ENCODE results near the gene KLF17. TPM values are rescaled to one million over a fixed set of nuclear protein-coding genes. Genes with fewer than 3 reads are reported as not detected.

KLF17 gene
- total and polyA plus RNA-seq, 2 donors from 2014 or later, result not detected

DNA sequence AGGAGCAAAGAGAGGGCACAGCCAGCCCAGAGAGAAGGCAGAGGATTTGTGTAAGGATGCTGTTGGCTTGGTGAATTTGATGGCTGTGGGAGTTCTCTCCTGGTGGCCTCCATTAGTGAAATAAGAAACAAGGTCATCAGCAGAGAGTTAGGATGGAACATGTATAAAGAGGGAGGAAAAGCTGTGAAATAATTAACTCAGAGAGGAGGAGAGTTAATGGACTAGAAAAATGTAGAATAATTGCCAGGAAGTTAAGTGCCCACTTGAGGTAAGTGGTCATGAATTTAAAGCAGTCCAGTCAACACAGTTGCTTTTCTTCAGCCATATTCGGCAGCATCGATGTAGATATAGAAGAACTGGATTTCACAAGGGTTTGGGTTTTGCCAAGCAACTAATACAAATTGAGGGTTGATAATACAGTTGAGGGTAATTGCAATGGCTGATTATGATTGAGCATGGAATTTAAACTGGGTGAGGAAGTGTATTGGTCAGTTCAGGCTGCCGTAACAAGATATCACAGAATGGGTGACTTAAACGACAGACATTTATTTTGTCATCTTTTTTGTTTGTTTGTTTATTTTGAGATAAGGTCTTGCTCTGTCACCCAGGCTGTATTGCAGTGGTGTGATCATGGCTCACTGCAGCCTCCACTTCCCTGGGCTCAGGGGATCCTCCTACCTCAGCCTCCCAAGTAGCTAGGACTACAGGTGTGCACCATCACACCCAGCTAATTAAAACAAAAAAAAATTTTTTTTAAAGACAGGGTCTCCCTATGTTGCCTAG, 31.7 kb upstream of the KLF17 start:
- intact Hi-C loops (cut with DNase I), result no loop called here
- no peak overlapping the region for H3K9ac ChIP-seq (ENCODE audit: low read length in 3 of 3)
- no peaks in the 10 kb centered on the region for H3K36me3 ChIP-seq (ENCODE audit: control insufficient read depth in 2 of 3, insufficient read depth in 3 of 3, low read length in 3 of 3)
- no peaks in the 10 kb centered on the region for H3K9me3 ChIP-seq (ENCODE audit: control insufficient read depth in 2 of 3, insufficient read depth in 1 of 3, low read length in 3 of 3)
- no peak overlapping the region for H3K27ac ChIP-seq (ENCODE audit: low read depth in 2 of 2, low read length in 2 of 2)
- H3K4me1 ChIP-seq (ENCODE audit: control insufficient read depth in 2 of 3, insufficient read depth in 2 of 3, low read depth in 1 of 3, low read length in 3 of 3), result no peaks in the 10 kb centered on the region
- no peaks in the 10 kb centered on the region for H3K27me3 ChIP-seq (ENCODE audit: control insufficient read depth, insufficient read depth, low read length)
- H3K4me3 ChIP-seq (ENCODE audit: low read length in 3 of 3), result no peak overlapping the region
- no peak for TF ChIP-seq CTCF (IDR thresholded peaks at IDR 0.05; ENCODE audit: borderline replicate concordance, extremely low read depth, insufficient read depth)
- DNase-seq (peak in 3 of 5 donors; percentile 28 to 83 (median 81)), FAIRE-seq (no peak)

GRCh38 chr1:44089371-44090048, 29.1 kb upstream of the KLF17 start:
- FAIRE-seq, result no peak
- no peaks in the 10 kb centered on the region for H3K4me1 ChIP-seq (ENCODE audit: control insufficient read depth in 2 of 3, insufficient read depth in 2 of 3, low read depth in 1 of 3, low read length in 3 of 3)
- intact Hi-C loops (cut with DNase I), result no loop called here
- H3K9me3 ChIP-seq (ENCODE audit: control insufficient read depth in 2 of 3, insufficient read depth in 1 of 3, low read length in 3 of 3), result peaks cover 0 to 4% (median 0%) of the 10 kb centered on the region in 3 donors
- H3K27me3 ChIP-seq (ENCODE audit: control insufficient read depth, insufficient read depth, low read length), result no peaks in the 10 kb centered on the region
- H3K27ac ChIP-seq (ENCODE audit: low read depth in 2 of 2, low read length in 2 of 2), result no peak overlapping the region
- peak in 1 of 5 donors; percentile 28 for DNase-seq
- no peaks in the 10 kb centered on the region for H3K36me3 ChIP-seq (ENCODE audit: control insufficient read depth in 2 of 3, insufficient read depth in 3 of 3, low read length in 3 of 3)
- no peak overlapping the region for H3K4me3 ChIP-seq (ENCODE audit: low read length in 3 of 3)
- no peak for TF ChIP-seq CTCF (IDR thresholded peaks at IDR 0.05; ENCODE audit: borderline replicate concordance, extremely low read depth, insufficient read depth)
- H3K9ac ChIP-seq (ENCODE audit: low read length in 3 of 3), result no peak overlapping the region

DNA sequence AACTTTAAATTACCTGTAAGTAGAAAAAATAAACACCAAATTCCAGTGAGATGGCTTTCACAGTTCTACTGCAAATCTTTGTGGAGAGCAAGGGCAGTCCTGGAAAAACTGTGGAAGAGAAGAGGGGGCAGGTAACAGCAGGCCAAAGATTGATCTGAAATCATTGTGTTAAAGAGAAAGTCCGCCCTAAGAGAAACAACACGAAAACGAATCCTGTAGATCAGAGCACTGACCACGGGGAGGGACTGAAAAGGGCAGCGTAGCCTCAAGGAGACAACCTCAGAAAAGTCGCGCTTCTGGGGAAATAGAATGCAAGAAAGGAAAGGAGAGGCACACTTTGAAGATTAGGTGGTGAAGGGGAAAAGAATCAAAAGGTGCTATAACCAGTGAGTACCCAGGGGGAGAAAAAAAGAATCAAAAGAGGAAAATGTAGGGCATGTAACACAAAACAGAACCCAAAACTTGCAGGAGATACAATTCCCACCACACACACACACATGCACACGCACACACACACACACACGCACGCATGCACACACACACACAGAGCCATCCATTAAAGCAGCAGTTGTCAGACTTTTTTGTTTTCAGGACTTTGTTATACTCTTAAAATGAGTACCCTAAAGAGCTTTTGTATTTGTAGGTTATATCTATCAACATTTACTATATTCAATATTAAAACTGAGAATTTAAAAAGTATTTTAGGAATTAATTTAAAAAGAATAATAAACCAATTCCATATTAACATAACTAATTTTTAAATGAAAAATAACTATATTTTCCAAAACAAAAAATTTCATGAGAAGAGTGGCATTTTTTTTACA, 28.0 kb upstream of the KLF17 start:
- intact Hi-C loops (cut with DNase I), result no loop called here
- H3K4me3 ChIP-seq (ENCODE audit: low read length in 3 of 3), result no peak overlapping the region
- no peak for DNase-seq
- peaks cover 0 to 4% (median 0%) of the 10 kb centered on the region in 3 donors for H3K9me3 ChIP-seq (ENCODE audit: control insufficient read depth in 2 of 3, insufficient read depth in 1 of 3, low read length in 3 of 3)
- no peaks in the 10 kb centered on the region for H3K36me3 ChIP-seq (ENCODE audit: control insufficient read depth in 2 of 3, insufficient read depth in 3 of 3, low read length in 3 of 3)
- no peaks in the 10 kb centered on the region for H3K27me3 ChIP-seq (ENCODE audit: control insufficient read depth, insufficient read depth, low read length)
- no peak overlapping the region for H3K27ac ChIP-seq (ENCODE audit: low read depth in 2 of 2, low read length in 2 of 2)
- no peak for FAIRE-seq
- no peaks in the 10 kb centered on the region for H3K4me1 ChIP-seq (ENCODE audit: control insufficient read depth in 2 of 3, insufficient read depth in 2 of 3, low read depth in 1 of 3, low read length in 3 of 3)
- TF ChIP-seq CTCF (IDR thresholded peaks at IDR 0.05; ENCODE audit: borderline replicate concordance, extremely low read depth, insufficient read depth), result no peak
- H3K9ac ChIP-seq (ENCODE audit: low read length in 3 of 3), result no peak overlapping the region
